Transverse colon (tissue), 3 donors: Measurements from ENCODE around the gene PHF23.

Source experiments
- CTCF ChIP-seq, 5 experiments: fragments of 200-600 bp in 3 of 5; fragments of 450-650 bp in 2 of 5; sonication (generic) in 3 of 5; IDR thresholded peaks; 1 replicate in 2 of 5; 2 replicates in 3 of 5; pipeline ENCODE4 v1.5.1; 2016 to 2017; ENCODE audit warnings: antibody characterized with exemption in 5 of 5, inconsistent platforms in 3 of 5, mild to moderate bottlenecking in 2 of 5, moderate library complexity in 1 of 5
- POLR2A ChIP-seq: fragments of 450-650 bp; IDR thresholded peaks from one replicate; pipeline ENCODE4 v1.6.1; 2016; ENCODE audit warnings: antibody characterized with exemption, mild to moderate bottlenecking, moderate library complexity

GRCh38 chr17:7248796-7249195, 9.5 kb upstream of the PHF23 start:
- TF ChIP-seq CTCF (IDR thresholded peaks at IDR 0.05) (no peak), POLR2A (no peak)
